ENCODE measurements around the gene ACCS.

The ACCS gene

GRCh38 chr11:44090539-44090938, 24.5 kb downstream of the ACCS start:
- DNase-seq (ENCODE audit: low spot score): no peak

- peak; percentile 87 for DNase-seq (ENCODE audit: low spot score)
Measured at GRCh38 chr11:44094260-44094868, 28.3 kb downstream of the ACCS start.

GRCh38 chr11:44095506-44096359, 29.7 kb downstream of the ACCS start, which contains the start of gene EXT2:
Gene EXT2, plus strand, starts transcription at chr11:44095678. Its CDS starts 12,035 bp downstream, at chr11:44107713.
- DNase-seq (ENCODE audit: low spot score): peak; percentile 88

- no peak for DNase-seq (ENCODE audit: low spot score)
Measured at GRCh38 chr11:44096360-44097185, 30.5 kb downstream of the ACCS start.

DNA sequence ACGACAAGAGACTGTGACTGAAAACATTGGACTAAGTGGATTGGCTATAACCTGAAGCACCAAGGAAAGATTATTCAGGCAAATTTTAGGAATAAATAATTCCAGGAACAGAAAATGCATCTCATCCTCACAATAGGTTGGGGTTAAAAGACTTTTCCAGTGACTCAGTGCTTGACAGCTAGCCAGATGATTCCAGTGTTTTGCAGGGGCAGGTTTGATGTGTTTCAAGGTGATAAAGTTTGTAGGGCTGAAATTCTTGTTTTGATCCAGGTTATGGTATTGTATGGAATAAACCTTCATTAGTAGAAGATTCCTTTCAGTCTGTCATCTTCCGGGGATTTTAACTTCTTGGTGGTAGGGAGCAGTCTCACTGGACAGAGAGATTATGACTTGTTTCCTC, 31.8 kb downstream of the ACCS start:
- no peak for DNase-seq (ENCODE audit: low spot score)

GRCh38 chr11:44101098-44101497, 35.0 kb downstream of the ACCS start:
- DNase-seq (ENCODE audit: low spot score): no peak

DNA sequence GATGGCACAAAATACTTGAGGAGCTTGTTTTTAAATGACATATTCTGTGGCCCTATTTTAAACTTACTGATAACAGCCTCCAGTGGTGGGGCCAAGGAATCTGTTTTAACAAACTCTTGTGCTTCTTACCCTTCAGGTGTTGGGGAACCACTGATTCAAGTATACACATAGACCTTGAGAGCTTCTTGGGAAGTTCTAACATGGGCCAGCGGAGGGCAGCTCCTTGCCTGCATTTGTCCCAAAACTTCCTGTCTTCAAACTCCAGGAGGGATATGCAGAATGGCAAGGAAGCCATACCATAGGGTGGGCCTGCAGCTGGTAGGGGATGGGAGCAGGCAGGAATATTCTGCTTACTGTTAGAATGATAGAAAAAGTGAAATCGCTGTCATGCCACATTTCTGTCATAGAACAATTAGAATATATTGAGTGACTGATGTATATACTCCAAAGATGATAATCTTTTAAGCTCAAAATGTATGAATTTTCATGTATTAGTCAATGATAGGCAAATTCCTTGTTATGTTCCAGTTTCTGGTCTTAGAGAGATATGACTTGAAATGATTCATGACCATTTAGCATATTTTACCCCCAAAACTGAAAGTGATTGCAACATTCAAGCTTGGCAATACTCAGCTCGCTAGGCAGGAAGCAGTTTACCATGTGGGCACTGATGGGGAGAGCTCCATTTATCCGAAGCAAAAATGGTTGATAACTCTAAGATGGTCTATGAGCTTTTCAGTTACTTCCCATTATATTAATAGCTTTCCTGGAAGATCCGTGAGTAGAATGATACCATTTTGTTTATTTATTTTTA, 38.6 kb downstream of the ACCS start:
- DNase-seq (ENCODE audit: low spot score): no peak

- no peak for DNase-seq (ENCODE audit: low spot score)
Measured at GRCh38 chr11:44108260-44108659, 42.2 kb downstream of the ACCS start.

GRCh38 chr11:44110231-44110679, 44.2 kb downstream of the ACCS start:
- DNase-seq (ENCODE audit: low spot score): peak; percentile 54

GRCh38 chr11:44112091-44112821, 46.2 kb downstream of the ACCS start:
- no peak for DNase-seq (ENCODE audit: low spot score)

DNA sequence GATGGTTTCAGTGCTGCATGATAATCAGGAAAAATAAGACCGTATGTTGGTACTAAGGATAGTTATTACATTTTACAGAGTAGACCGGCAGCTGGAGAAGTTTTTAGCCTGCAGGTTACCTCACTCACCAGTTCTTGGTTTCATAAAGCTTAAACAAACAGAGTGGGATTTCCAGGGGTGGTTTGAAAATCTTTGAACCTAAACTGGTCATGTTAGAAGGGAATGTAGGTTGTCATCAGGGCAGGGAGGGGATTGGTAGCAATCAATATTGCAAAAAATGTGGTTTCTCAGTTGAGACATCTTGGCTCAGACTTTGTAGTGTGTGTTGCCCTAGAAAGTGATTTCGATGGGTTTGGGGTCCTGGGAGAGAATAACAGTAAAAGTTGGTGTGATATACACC, 46.9 kb downstream of the ACCS start:
- no peak for DNase-seq (ENCODE audit: low spot score)

- no peak for DNase-seq (ENCODE audit: low spot score)
Measured at GRCh38 chr11:44113572-44113971, 47.5 kb downstream of the ACCS start.

DNA sequence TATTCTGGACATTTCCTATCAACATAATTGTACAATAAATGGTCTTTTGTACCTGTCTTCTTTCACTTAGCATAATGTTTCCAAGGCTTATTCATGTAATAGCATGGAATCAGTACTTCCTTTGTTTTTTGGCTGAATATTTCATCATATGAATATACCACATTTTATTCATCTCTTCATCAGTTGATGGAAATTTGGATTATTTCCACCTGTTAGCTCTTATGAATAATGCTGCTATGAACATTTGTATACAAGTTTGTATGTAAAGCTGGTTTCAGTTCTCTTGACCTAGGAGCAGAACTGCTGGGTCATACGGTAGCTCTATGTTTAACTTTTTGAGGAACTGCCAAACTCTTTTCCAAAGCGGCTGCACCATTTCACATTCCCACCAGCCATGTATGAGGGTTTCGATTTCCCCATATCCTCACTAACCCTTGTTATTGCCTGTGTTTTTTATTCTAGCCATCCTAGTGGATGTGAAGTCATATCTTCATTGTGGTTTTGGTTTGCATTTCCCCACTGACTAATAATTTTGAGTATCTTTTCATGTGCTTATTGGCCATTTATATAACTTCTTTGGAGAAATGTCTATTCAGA, 50.3 kb downstream of the ACCS start:
- no peak for DNase-seq (ENCODE audit: low spot score)

GRCh38 chr11:44120169-44120568, 54.1 kb downstream of the ACCS start:
- no peak for DNase-seq (ENCODE audit: low spot score)

GRCh38 chr11:44125598-44125997, 59.5 kb downstream of the ACCS start:
- DNase-seq (ENCODE audit: low spot score): no peak

DNA sequence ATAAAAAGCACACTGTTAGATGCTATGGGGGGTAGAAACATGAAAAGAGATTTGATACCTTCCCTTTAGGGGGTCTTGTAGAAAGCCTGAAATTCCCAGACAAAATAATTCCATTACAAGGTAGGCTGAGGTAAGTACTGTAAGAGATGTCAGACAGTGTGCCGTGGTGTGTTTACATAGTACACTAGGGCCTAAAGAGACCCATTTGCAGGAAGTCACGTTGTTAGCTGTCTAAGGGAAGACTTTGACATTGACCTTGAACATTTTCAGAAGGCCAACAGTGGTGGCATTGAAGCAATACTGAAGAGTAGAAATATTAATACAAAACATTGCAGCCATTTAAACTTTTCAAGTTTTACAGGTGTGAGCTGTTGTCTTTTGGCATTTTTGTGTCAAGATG, 60.2 kb downstream of the ACCS start:
- DNase-seq (ENCODE audit: low spot score): no peak

- no peak for DNase-seq (ENCODE audit: low spot score)
Measured at GRCh38 chr11:44127130-44127529, 61.1 kb downstream of the ACCS start.

DNA sequence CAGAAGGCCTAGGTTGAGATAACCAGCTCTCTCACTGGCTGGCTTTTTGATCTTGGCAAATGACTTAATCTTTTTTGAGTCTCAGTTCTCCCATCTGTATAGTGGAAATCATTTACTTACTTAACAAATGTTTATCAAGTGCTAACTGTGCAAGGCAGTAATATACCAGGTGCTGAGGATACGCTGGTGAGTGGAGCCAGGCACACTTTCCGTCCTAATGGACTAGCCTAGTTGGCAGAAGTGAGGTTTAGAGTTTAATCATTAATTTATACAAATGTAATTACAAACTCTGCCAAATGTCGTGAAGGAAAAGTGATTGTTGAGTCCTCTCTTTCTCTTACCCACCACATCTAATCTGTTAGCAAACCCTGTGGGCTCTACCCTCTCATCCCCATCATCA, 62.7 kb downstream of the ACCS start:
- no peak for DNase-seq (ENCODE audit: low spot score)

DNA sequence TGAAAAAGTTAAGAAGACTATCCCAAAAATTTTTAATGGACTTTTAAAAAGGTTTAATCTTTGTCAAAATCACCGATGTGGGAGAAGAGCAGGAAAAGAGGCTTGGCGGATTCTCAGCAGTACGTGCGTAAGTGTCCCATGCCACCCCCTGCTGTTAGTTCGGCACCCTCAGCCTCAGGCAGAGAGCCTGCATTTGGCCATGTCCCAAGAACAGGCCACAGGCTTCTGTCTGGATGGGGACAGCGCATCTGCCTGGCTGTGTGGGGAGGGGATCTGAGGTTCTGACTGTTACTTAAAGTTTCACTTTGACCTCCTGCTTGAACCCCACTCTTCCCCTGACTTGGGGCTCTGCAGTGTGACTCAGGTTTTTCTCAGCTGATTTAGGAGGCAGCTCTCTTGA, 64.7 kb downstream of the ACCS start:
- DNase-seq (ENCODE audit: low spot score): no peak

- no peak for DNase-seq (ENCODE audit: low spot score)
Measured at GRCh38 chr11:44133335-44133946, 67.4 kb downstream of the ACCS start.
